Amniotic stem cell (primary cell): ENCODE data around the gene FAM83C.
"Not testable (repeated sequence)": the region's sequence is repeated elsewhere in the genome, so short reads cannot be mapped to it uniquely, and the experiment has no call there.

Experiments
- DNase-seq: peaks from one replicate; lab custom pipeline; 2025; lab: John Stamatoyannopoulos, UW

Gene FAM83C

GRCh38 chr20:35263532-35264341, 28.5 kb downstream of the FAM83C start:
- no peak for DNase-seq

DNA sequence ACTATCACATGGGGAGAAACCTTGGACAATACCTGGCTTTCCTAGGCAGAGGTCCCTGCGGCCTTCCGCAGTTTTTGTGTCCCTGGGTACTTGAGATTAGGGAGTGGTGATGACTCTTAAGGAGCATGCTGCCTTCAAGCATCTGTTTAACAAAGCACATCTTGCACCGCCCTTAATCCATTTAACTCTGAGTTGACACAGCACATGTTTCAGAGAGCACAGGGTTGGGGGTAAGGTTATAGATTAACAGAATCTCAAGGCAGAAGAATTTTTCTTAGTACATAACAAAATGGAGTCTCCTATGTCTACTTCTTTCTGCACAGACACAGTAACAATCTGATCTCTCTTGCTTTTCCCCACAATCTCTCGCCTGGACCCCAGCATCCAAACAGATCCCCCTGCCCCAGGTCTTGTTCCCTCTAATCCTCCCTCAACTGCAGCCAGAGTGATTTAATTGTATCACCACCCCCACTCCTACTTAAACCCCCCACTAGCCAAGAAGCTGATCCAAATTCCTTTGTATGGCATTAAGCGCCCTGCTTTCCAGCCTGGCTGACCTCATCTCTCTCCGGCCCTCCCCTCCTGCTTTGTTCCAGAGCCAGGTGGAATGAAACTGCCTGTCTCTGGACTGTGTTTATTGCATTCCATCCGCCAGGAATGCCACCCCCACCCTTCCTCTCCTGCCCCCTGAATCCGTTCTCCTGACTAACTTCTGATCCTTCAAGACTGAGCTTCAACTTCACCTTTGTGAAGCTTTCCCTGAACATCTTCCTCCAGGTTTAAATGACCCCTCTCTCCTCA, 29.3 kb downstream of the FAM83C start:
- not testable (repeated sequence) for DNase-seq

DNA sequence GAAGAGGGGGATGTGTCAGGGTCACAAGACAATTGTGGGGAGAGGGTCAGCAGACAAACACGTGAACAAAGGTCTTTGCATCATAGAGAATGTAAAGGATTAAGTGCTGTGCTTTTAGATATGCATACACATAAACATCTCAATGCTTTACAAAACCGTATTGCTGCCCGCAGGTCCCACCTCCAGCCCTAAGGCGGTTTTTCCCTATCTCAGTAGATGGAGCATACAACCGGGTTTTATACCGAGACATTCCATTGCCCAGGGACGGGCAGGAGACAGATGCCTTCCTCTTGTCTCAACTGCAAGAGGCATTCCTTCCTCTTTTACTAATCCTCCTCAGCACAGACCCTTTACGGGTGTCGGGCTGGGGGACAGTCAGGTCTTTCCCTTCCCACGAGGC, 29.9 kb downstream of the FAM83C start:
- not testable (repeated sequence) for DNase-seq

- no peak for DNase-seq
These were observed 31.8 kb downstream of the FAM83C start for GRCh38 chr20:35260426-35260825.

- DNase-seq: no peak
These were observed 34.9 kb downstream of the FAM83C start for GRCh38 chr20:35257175-35257909.

- no peak for DNase-seq
These were observed 37.7 kb downstream of the FAM83C start for GRCh38 chr20:35254448-35254999.

DNA sequence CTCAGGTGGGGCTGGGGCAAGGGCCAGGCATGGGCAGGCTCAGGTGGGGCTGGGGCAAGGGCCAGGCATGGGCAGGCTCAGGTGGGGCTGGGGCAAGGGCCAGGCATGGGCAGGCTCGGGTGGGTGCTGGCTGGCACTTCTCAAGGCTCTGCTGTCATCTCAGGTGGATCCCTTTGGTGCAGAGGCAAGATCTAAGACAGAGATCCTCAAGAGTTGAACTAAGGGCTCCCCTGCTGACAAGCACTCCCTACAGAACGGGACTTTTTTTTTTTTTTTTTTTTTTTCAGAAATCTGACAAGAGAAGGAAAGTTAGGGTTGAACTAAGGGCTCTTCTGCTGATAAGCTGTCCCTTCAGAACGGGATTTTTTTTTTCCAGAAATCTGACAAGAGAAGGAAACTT, 39.2 kb downstream of the FAM83C start:
- no peak for DNase-seq

DNA sequence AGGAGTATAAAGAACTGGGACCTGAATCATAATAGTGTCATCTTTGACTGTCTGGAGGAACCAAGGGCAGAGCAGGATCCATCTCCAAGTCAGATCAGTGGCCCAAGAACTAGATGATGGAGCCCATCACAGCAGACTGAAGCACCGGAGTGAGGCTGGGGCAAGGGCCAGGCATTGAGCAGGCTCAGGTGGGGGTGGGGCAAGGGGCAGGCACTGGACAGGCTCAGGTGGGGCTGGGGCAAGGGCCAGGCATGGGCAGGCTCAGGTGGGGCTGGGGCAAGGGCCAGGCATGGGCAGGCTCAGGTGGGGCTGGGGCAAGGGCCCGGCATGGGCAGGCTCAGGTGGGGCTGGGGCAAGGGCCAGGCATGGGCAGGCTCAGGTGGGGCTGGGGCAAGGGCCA, 39.6 kb downstream of the FAM83C start:
- not testable (repeated sequence) for DNase-seq

DNA sequence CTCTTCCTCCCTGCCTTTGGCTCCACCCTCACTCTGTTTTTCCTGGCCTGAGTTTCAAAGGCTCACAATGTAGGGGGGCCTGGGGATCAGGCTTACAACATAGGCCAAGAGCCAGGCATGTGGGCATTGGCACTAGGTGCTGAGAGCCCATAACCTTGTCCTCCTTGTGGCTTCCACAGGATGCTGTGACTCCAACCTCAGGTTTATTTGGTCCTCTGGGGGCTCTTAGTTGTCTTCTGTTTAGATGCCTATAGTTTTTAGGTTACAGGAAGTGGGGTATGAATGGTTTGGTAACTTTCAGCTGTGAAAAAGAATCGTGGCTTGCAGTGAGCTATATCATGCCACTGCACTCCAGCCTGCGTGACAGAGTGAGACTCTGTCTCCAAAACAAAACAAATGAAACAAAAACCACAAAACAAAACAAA, 40.2 kb downstream of the FAM83C start:
- no peak for DNase-seq

DNA sequence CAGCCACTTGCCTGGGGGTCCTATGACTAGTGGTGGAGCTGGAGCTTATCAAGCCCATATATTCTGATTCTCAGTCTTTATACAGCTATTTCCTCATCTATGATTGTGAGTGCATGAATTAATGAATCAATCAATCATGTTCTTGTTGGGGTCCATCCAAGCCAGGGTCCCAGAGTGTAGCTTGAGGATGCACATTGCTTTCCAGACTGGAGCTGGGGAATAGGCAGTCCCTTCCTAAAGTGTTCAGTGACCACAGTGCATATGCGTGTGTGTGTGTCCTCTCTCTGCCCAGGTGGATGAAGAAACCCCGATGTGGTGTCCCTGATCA, 40.6 kb downstream of the FAM83C start:
- DNase-seq: no peak

- no peak for DNase-seq
These were observed 43.4 kb downstream of the FAM83C start for GRCh38 chr20:35248641-35249475.

DNA sequence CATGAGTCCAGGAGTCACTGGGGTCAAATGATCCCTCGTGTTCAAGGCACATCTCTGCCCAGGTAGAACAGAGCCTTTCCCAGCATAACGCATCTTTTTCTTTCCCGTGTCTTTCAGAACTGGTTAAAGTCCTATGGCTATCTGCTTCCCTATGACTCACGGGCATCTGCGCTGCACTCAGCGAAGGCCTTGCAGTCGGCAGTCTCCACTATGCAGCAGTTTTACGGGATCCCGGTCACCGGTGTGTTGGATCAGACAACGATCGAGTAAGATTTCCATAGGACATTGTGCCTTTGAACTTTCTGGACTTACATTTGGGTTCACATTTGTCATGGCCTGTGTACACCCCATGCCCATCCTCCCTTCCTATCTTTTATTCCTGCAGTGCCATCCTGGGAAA, 45.5 kb downstream of the FAM83C start:
- no peak for DNase-seq

DNA sequence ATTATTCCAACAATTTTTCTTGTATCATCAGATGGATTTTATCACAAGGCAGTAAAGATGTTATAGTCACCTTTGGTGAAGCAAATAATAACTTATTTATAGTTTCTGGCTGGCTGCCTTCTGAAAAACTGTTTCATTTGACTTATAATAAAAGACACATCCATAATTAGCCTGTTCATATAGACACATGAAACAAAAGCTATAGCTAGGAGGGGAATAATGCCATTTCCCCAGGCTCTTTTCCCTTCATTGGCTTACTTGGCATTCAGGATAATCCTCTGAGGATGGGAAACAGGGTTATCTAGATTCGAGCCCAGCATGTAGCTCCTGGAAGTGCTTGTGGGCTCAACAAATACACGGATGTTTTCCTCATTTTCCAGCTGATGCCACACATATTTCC, 48.2 kb downstream of the FAM83C start:
- DNase-seq: no peak

DNA sequence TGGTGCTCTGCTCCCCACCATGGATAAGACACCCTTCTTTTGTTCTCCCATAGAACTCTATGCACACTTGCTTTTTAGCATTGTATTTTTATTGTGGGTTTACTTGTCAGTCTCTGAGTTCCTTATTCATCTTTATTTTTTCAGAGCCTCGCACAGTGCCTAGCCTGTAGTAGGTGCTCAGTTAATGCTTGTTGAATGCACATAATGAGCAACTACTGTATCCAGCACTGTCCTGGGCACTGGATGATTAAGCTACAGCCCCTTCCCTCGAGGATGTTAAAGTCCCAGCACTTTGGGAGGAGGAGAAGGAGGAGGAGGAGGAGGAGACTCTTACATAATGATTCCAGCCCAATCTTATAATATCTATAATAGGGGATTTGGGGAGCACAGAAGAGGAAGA, 48.9 kb downstream of the FAM83C start:
- DNase-seq: no peak

DNA sequence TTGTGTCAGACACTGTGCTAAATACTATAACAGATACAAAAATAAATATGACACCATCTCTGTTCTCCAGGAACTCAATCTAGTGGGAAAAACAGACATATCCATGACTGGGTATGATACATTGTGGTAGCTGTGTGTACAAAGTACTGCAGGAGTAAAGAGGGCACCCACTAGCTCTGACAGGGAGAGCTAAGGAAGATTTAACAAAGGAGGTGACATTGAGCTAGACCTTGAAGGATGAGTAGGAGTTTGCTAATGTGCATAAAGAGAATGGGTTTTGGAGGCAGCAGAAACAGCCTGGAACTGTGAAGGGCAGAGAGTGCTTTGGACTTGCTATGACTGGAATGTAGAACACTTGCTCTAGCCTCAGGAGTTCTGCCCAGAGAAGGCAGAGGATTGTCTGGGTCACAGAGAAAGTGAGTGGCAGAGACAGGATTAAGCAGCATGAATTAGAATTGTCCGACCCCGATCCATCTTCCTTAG, 51.4 kb downstream of the FAM83C start:
- DNase-seq: no peak

- no peak for DNase-seq
These were observed 52.0 kb downstream of the FAM83C start for GRCh38 chr20:35240083-35240810.

DNA sequence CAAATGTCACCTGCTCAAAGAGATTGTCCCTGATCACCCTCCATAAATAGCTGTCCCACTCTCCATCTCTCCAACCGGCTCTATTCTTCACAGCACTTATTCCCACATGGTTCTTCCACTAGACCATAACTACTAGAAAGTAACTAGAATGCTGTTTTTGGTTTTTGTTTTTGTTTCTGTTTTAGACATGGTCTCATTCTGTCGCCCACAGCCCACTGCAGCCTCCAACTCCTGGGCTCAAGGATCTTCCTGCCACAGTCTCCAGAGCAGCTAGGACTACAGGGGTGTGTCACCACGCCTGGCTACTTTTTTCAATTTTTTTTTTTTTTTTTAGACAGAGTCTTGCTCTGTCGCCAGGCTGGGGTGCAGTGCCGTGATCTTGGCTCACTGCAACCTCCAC, 53.5 kb downstream of the FAM83C start:
- no peak for DNase-seq

DNA sequence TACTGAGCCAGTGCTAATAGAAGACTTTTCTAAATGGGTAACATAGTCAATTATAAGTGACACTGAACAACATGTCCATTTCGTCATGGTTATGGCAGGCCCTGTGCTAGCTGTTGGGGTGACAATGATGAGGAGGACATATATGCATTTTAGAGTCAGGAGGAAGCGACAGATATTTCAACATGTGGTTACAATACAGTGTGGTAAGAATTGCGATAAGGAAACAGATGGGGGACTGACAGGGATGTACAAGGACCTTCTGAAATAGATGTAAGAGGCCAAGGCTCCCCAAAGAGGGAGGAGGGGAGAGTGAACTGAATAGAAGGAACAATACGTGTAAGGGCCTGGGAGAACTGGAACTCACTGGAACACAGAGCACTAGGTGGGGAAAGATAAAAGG, 54.1 kb downstream of the FAM83C start:
- DNase-seq: no peak

GRCh38 chr20:35237486-35237885, 54.7 kb downstream of the FAM83C start:
- no peak for DNase-seq

GRCh38 chr20:35235881-35236280, 56.3 kb downstream of the FAM83C start:
- no peak for DNase-seq
